GM21825 (cell line): ENCODE results near the gene DDX49.
"Not testable (repeated sequence)": the region's sequence is repeated elsewhere in the genome, so short reads cannot be mapped to it uniquely, and the experiment has no call there.

Experiments used
- ATAC-seq: cut with Tn5 transposase; IDR thresholded peaks from one replicate; pipeline ENCODE4 v1.9.1; 2021; ENCODE audit warnings: mild to moderate bottlenecking, moderate library complexity; ENCODE audit not compliant: unreplicated experiment

DDX49 gene

GRCh38 chr19:18910010-18910409, 9.5 kb upstream of the DDX49 start:
- no peak for ATAC-seq

GRCh38 chr19:18910801-18911436, 8.6 kb upstream of the DDX49 start:
- ATAC-seq, result no peak

- no peak for ATAC-seq
Observed at GRCh38 chr19:18912933-18913332, 6.6 kb upstream of the DDX49 start.

- no peak for ATAC-seq
Observed at GRCh38 chr19:18913466-18913865, 6.0 kb upstream of the DDX49 start.

DNA sequence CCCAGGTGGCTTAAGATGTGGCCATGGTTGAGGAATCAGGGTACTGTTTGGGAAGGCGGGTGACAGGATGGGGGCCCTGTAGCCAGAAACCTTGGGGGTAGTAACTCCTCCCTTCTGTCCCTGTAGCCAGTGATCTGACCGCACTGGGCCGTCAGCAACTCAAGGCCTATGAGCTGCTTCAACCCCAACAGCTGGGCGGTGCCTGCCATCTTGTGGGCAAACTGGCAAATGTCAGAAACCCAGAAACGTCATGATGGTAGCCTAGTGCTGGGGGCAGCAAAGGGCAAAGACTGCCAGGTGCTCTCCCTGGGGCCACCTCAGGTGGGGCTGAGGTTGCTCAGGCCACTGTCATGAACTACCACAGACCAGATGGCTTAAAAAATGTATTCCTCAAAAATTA, 3.9 kb upstream of the DDX49 start:
- no peak for ATAC-seq

GRCh38 chr19:18917593-18917992, 1.9 kb upstream of the DDX49 start:
- ATAC-seq, result not testable (repeated sequence)

GRCh38 chr19:18919900-18920214, 342 bp downstream of the DDX49 start:
- peak; percentile 10 for ATAC-seq

- no peak for ATAC-seq
Observed at GRCh38 chr19:18920400-18920799, 885 bp downstream of the DDX49 start.

DNA sequence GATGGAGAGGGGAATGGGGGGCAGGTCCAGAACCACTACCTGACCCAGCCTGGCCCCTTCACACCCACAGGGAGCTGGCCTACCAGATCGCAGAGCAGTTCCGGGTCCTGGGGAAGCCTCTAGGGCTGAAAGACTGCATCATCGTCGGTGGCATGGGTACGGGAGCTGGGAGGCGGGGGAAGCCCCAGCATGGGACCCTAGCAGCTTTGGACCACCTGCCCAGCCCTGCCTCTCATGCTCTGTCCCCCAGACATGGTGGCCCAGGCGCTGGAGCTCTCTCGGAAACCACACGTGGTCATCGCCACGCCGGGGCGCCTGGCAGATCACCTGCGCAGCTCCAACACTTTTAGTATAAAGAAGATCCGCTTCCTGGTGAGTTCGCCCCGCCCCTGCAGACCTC, 2.1 kb downstream of the DDX49 start:
- ATAC-seq, result no peak

DNA sequence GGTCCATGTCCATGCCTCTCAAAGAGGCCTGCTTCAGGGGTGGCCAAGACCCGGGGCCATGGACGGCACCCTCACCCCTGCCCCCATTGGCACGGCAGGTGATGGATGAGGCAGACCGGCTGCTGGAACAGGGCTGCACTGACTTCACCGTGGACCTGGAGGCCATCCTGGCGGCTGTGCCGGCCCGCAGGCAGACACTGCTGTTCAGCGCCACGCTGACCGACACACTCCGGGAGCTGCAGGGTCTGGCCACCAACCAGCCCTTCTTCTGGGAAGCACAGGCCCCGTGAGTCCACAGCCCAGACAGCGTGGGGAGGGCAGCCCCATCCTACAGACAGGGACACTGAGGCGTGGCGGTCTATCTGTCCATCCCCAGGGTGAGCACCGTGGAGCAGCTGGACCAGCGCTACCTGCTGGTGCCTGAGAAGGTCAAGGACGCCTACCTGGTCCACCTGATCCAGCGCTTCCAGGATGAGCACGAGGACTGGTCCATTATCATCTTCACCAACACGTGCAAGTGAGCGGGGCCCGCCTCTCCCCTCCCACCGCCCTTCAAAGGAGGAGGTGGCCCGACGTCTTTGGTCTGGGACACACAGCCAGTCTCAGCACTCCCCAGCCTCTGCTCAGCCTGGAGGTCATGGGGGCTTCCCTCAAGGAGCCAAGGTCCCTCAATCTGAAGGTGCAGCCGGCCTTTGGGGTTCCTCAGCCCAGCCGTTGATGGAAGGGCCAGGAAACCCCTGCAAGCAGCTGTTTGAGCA, 2.9 kb downstream of the DDX49 start:
- no peak for ATAC-seq

DNA sequence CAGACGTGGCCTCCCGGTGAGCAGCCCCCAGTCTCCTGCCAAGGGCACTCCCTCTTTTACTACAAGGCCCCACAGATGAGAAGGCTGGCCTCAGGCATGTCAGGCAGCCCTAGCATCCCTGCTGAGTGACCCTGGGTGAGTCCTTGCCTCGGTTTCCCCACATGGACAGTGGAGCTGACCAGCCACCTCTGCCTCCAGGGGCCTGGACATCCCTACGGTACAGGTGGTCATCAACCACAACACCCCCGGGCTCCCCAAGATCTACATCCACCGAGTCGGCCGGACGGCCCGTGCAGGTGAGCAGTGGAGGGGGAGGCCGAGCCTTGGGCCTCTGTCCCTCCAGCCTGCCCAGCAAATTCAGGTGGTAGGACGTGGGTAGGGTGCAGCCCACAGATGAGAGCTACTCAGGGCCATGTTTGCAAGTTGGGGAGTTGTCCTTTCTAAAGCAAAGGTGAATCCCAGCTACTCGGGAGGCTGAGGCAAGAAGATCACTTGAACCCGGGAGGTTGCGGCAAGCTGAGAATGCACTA, 5.2 kb downstream of the DDX49 start:
- no peak for ATAC-seq

DNA sequence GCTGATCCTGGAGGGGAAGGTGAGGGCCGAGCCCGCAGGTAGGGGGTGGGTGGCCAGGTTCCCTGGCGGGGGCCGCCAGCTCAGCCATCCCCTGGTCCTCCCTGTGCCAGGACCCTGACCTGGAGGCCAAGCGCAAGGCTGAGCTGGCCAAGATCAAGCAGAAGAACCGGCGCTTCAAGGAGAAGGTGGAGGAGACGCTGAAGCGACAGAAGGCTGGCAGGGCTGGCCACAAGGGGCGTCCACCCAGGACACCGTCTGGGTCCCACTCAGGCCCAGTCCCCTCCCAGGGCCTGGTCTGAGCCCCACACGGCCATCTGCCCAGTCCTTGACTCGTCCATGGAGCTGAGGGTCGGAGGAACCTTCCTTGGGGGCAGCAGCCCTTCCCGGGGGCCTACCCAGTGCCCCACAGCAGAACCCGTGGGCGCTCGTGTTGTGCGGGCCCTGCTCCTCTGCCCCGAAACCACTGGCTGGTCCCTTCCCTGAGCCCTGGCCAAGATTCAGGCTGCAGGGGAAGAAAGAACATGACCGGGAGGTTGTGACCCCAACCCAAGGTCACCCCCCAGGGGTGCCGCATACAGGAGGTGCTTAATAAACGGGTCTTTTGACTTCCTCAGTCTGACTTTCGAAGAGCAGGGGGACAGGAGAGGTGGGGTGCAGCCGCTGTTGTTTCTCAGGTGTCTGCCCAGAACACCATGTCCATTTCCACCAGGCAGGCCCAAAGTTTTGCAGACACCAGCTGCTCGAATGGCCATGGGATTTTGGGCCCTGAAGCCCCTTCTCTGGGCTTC, 8.7 kb downstream of the DDX49 start:
- no peak for ATAC-seq

- ATAC-seq, result no peak
Observed at GRCh38 chr19:18929311-18929710, 9.8 kb downstream of the DDX49 start.

GRCh38 chr19:18931316-18932162, 12.0 kb downstream of the DDX49 start:
- ATAC-seq, result no peak

DNA sequence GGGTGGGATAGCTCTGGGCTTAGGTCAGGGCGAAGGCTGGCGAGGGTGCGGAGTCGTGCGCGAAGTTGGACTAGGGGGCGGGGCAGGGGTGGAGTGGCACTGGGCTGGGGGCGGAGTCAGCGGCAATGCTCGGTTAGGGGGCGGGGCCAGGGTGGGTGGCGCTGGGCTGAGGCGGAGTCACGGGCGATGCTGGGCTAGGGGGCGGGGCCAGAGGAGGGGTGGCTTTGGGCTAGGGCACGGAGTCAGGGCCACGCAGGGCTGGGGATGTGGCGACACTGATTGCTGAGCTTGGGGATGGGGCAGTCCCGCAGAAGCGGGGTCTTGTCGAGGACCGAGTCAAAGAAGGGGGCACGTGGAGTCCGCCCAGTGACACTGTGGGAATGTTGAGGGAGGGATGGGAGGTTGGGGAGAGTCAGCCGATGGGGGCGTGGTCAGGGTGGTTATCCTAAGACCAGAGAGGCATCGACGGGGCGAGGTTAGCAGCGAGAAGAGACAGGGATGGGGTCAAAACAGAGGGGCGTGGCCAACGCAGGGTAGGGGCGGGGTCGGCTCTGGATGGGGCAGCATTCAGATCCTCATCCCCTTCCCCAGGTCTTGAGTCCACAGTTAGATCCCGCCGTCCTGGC, 12.8 kb downstream of the DDX49 start:
- no peak for ATAC-seq

DNA sequence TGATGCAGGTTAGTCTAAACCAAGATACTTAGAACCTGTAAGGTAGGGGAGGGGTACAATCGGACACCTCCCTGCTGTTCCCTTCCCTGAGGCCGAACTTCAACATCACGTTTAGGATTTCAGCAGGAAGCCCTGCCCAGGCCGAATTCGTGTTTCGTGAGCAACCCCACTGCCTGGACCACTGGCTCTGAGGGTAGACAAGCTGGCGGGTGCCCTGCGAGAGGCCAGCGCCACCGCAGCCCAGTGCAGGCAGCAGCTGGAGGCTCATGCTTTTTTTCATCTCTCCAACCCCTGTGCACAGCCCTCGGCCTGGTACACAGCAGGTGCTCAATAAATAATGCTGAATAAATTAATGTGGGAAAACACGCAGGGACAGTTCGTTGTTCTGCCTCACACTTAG, 13.8 kb downstream of the DDX49 start:
- ATAC-seq, result no peak

DNA sequence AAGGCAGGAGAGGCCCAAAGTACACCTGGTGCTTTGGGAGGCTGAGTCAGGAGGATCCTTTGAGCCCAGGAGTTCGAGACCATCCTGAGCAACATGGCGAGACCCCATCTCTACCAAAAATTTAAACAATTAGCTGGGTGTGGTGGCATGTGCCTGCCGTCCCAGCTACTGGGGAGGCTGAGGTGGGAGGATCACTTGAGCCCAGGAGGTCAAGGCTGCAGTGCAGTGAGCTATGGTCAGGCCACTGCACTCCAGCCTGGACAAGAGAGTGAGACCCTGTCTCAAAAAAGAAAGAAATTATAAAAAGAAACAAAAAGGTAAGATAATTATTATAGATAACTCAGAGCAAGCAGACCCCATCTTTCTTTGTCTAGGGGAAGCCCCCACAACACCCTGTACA, 19.6 kb downstream of the DDX49 start:
- ATAC-seq, result no peak

DNA sequence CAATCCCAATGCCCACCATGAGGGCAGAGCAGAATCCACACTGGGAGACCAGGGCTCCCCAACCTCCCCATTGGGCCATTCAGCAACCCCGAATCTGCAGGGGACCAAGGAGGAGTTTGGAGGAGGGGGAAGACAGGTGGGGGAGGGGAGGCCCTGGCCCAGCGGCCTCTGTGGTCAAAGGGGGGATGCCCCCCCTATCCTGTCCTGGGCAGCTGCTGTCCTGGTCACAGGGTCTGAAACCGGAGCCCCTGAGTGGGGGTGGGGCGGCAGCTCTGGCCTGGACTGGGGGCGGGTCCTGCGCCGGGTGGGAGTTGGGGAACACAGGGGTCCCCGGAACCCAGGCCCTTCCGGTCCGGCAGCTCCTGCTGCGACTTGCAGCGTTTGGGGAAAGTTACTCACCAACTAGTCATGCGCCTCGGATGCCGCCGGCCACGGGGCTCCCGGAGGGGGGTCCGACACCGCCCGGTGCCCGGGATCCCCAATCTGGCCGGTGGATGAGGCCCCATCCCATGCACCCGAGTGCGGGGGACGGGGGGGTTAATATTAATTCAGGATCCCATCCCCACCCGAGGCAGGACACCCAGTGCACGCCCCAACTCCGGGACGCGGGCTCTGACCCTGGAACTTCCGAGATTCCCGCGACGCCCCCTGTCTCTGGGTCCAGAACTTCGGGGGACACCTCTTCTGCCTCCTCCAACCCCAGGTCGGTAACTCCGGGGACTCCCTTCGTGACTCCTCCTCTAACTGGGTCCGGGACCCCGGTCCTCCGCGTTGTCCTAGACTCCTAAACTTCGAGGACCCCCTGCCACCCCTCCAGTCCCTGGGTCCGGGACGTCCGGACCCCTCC, 20.6 kb downstream of the DDX49 start:
- ATAC-seq, result no peak

DNA sequence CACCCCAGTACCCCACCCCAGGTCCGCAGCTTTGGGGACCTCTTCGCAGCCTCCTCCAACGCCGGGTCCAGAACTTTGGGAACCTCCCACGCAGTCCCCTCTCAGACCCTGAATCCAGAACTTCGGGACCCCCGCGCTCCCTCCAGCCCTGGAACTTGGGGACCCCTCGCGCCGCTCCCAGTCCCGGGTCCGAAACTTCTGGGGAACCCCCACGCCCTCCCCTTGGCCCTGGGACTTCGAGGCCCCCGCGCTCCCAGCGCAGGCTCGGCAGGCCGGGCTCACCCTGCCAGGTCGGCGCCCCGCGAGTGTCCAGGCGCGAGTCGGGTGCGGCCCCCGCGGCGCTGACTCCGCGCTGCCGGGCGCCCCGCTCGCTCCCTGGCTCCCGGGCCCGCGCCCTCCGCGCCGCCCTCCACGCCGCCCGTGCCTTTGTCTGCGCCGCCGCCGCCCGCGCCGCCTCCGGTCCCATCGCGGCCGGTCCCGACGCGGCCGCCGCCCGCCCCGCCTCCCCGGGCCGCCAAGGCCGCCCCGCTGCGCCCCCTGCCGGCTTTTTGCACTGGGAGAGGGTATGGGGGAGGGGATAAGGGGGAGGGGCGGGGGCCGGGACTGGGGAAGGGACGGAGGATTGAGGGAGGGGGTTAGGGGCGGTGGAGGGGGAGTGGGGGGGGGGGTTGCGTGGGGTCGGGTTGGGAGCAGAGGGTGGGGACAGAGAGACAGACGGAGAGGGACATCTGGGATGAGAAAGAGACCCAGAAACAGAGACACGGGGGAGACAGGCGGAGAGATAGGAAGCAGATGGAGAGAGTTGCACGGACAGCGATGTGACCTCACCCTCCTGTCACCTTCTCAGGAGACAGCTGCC, 21.5 kb downstream of the DDX49 start, which contains the start of gene HOMER3:
Gene HOMER3, minus strand, starts transcription at position 449 of the 859 bp plus-strand sequence. CDS start 2,235 bp downstream, outside the sequence.
- peak; percentile 53 for ATAC-seq
